ENCODE measurements around the gene PHACTR3. TPM values are rescaled to one million over a fixed set of nuclear protein-coding genes. Genes with fewer than 3 reads are reported as not detected.

Gene PHACTR3
- total RNA-seq, 1 experiment from 2014 or later: 30.6 TPM

- no peak overlapping the region for H2AFZ ChIP-seq (ENCODE audit: low read length)
- H3K79me2 ChIP-seq (ENCODE audit: low read length): no peaks in the 10 kb centered on the region
- BruUV-seq (replicated peaks): no TSS peak
- no peak for ATAC-seq
- 0 out of 2 replicates have a peak, but pooled peaks cover 5% of the 10 kb centered on the region for H3K9me3 ChIP-seq (ENCODE audit: low read length)
- H3K9me2 ChIP-seq (replicated peaks; ENCODE audit: low read length): no peaks in the 10 kb centered on the region
- no peaks in the 10 kb centered on the region for H4K20me1 ChIP-seq (ENCODE audit: low read length)
- no peaks in the 10 kb centered on the region for H3K4me1 ChIP-seq (ENCODE audit: insufficient read depth, low read length)
- no peak overlapping the region for H3K4me2 ChIP-seq (ENCODE audit: low read length)
- no peak overlapping the region for H3K27ac ChIP-seq (ENCODE audit: low read length)
- no peak overlapping the region for H3K4me3 ChIP-seq (ENCODE audit: low read length)
- H3K9ac ChIP-seq (ENCODE audit: low read length): no peak overlapping the region
- H3K36me3 ChIP-seq (ENCODE audit: low read depth, low read length): no peaks in the 10 kb centered on the region
- no peak for DNase-seq
- H3K27me3 ChIP-seq (ENCODE audit: low read length): no peaks in the 10 kb centered on the region; the same call in 1 of the 2 replicates
- ChIA-PET CTCF (no interaction called here), POLR2A (ENCODE audit: unreplicated experiment) (no interaction called here)
- TF ChIP-seq EZH2 (IDR thresholded peaks at IDR 0.05; ENCODE audit: low read length, unreplicated experiment) (no peak), EZH2phosphoT487 (IDR thresholded peaks at IDR 0.05; ENCODE audit: borderline replicate concordance, low read length) (no peak), CTCF (conservative IDR thresholded peaks at IDR 0.05; ENCODE audit: low read depth, low read length) (no peak)
- H3F3A ChIP-seq (ENCODE audit: low read length, unreplicated experiment): no peaks in the 10 kb centered on the region
- intact Hi-C loops (cut with micrococcal nuclease): no loop called here
Measured at GRCh38 chr20:59652381-59652780, 48.0 kb downstream of the PHACTR3 start.

GRCh38 chr20:59656417-59656816, 52.1 kb downstream of the PHACTR3 start:
- intact Hi-C loops (cut with micrococcal nuclease): no loop called here
- Histone ChIP-seq H3K4me3 (ENCODE audit: low read length) (no peak overlapping the region), H3K4me1 (ENCODE audit: insufficient read depth, low read length) (no peaks in the 10 kb centered on the region), H3K36me3 (ENCODE audit: low read depth, low read length) (no peaks in the 10 kb centered on the region), H3K4me2 (ENCODE audit: low read length) (no peak overlapping the region), H3K9me3 (ENCODE audit: low read length) (0 out of 2 replicates have a peak, but pooled peaks cover 9% of the 10 kb centered on the region), H3K9me2 (replicated peaks; ENCODE audit: low read length) (no peaks in the 10 kb centered on the region), H4K20me1 (ENCODE audit: low read length) (no peaks in the 10 kb centered on the region), H3K27me3 (ENCODE audit: low read length) (peaks cover 15% of the 10 kb centered on the region), H3K9ac (ENCODE audit: low read length) (no peak overlapping the region), H3K79me2 (ENCODE audit: low read length) (no peaks in the 10 kb centered on the region), H2AFZ (ENCODE audit: low read length) (no peak overlapping the region), H3F3A (ENCODE audit: low read length, unreplicated experiment) (no peaks in the 10 kb centered on the region), H3K27ac (ENCODE audit: low read length) (no peak overlapping the region)
- ATAC-seq (no peak), DNase-seq (no peak)
- no TSS peak for BruUV-seq (replicated peaks)
- ChIA-PET CTCF (no interaction called here), POLR2A (ENCODE audit: unreplicated experiment) (no interaction called here)
- TF ChIP-seq EZH2phosphoT487 (IDR thresholded peaks at IDR 0.05; ENCODE audit: borderline replicate concordance, low read length): no peak
- TF ChIP-seq CTCF (conservative IDR thresholded peaks at IDR 0.05; ENCODE audit: low read depth, low read length): no peak
- no peak for TF ChIP-seq EZH2 (IDR thresholded peaks at IDR 0.05; ENCODE audit: low read length, unreplicated experiment)

GRCh38 chr20:59657459-59658046, 53.2 kb downstream of the PHACTR3 start:
- H3K4me1 ChIP-seq (ENCODE audit: insufficient read depth, low read length): no peaks in the 10 kb centered on the region
- TF ChIP-seq EZH2phosphoT487 (IDR thresholded peaks at IDR 0.05; ENCODE audit: borderline replicate concordance, low read length): no peak
- no peak for TF ChIP-seq EZH2 (IDR thresholded peaks at IDR 0.05; ENCODE audit: low read length, unreplicated experiment)
- TF ChIP-seq CTCF (conservative IDR thresholded peaks at IDR 0.05; ENCODE audit: low read depth, low read length): no peak
- ChIA-PET POLR2A (ENCODE audit: unreplicated experiment) (no interaction called here), CTCF (interaction anchor here (0.6 kb wide), 1 partner anchor 13 kb away, joined by 3 read pairs; no protein-coding TSS in a partner anchor)
- H3K9ac ChIP-seq (ENCODE audit: low read length): no peak overlapping the region
- no peaks in the 10 kb centered on the region for H3K36me3 ChIP-seq (ENCODE audit: low read depth, low read length)
- DNase-seq: no peak
- no peak overlapping the region for H2AFZ ChIP-seq (ENCODE audit: low read length)
- H3F3A ChIP-seq (ENCODE audit: low read length, unreplicated experiment): no peaks in the 10 kb centered on the region
- H4K20me1 ChIP-seq (ENCODE audit: low read length): no peaks in the 10 kb centered on the region
- H3K27ac ChIP-seq (ENCODE audit: low read length): no peak overlapping the region
- no peak overlapping the region for H3K4me3 ChIP-seq (ENCODE audit: low read length)
- no TSS peak for BruUV-seq (replicated peaks)
- H3K79me2 ChIP-seq (ENCODE audit: low read length): no peaks in the 10 kb centered on the region
- H3K9me2 ChIP-seq (replicated peaks; ENCODE audit: low read length): no peaks in the 10 kb centered on the region
- 0 out of 2 replicates have a peak, but pooled peaks cover 9% of the 10 kb centered on the region for H3K9me3 ChIP-seq (ENCODE audit: low read length)
- H3K4me2 ChIP-seq (ENCODE audit: low read length): no peak overlapping the region
- no peak for ATAC-seq
- H3K27me3 ChIP-seq (ENCODE audit: low read length): peaks cover 27% of the 10 kb centered on the region
- intact Hi-C loops (cut with micrococcal nuclease): no loop called here
